ENCODE results near the gene TFIP11.

Gene TFIP11

DNA sequence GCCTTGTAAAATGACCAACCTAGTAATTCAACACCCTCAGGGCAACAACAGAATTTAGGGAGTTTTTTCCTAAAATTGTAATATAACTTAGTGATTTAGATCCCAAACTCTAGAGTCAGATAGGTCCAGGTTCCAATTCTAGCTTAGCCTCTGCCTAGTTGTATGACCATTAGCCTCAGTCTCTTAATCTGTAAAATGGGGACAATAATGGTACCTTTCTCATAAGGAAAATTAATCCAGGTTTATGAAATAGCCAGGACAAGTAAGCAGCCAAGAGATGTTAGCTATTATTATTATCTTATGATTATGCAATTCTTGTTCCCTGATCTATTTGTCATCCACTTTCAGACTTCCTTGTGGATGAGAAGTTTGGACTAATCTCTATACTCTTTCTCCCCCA lies 4.1 kb downstream of the TFIP11 start:
- in situ Hi-C loops (cut with MboI; ENCODE audit: low sequenced_read_pairs): no loop called here

DNA sequence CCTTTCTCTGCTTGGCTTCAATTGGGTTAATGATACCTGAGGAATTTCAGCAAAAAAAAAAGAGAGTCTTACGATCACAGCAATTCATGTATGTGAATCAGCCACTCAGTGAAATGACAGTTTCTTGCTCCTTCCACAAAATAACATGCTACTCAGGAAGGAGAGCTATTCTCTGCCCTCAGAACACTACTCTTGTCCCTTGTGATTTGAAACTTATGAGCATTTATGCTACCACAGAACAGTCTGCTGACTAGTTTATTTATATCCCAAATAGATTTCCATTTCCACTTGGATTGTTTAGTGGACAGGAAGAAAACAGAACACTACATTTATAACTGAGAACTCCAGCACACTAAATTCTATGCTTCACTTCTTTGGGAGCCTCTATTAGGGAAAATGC lies 8.5 kb downstream of the TFIP11 start:
- in situ Hi-C loops (cut with MboI; ENCODE audit: low sequenced_read_pairs): no loop called here

DNA sequence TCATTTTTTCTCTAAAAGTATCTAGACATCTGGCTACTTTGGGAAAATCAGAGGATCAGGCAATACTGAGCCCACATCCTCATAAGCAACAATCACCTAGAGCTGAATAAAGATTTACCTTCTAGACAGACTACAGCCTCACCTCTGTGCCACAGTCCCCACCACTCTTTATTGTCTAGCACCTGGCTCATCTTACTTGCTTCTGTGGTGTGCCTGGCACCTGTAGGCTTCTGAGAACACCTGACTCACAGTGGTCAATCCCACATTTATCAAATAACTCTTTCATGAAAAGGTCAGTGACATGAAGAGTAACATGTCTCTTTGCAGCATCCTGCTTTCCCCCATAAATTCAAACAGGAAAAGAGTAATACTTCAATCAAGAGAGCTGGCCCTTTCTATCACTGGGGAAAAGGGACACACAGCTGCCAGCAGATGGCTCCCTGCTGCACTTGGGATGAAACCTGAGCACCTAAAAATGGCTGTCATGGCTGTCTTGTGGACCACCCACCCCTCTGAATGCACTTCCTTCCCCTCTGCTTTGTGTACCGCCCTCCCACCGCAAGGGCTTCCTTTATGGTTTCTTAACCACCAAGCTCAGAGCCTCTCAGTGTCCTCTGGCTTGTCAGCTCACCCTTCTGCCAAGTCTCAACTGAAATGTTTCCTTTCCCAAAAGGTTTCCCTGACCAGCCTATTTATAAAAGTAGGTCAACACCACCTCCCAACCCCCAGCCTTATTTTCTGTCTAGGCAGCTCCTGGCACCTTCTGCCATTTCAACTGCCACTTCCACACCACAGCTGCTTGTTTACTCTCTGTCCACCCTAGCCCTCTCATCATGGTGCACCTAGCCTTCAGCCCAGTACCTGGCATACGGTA lies 9.3 kb downstream of the TFIP11 start:
- in situ Hi-C loops (cut with MboI; ENCODE audit: low sequenced_read_pairs): no loop called here

DNA sequence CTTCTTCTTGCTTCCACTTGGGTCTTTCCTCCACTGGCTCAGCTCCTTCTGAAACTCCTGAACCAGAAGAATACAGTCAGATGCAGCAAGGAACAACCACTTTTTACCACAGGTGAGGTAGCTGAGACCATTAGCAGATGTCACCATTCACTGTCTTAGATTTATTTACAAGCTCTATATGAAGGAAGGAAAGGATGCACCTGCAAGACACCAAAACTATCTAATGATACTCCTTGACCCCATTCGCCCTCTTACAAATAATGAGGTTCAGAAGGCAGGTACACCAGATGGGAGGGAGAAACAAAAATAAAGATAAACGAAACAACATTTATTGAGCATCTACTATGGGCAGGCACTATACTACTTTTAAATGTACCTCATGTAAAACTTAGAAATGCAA lies 10.3 kb downstream of the TFIP11 start:
- in situ Hi-C loops (cut with MboI; ENCODE audit: low sequenced_read_pairs): no loop called here

DNA sequence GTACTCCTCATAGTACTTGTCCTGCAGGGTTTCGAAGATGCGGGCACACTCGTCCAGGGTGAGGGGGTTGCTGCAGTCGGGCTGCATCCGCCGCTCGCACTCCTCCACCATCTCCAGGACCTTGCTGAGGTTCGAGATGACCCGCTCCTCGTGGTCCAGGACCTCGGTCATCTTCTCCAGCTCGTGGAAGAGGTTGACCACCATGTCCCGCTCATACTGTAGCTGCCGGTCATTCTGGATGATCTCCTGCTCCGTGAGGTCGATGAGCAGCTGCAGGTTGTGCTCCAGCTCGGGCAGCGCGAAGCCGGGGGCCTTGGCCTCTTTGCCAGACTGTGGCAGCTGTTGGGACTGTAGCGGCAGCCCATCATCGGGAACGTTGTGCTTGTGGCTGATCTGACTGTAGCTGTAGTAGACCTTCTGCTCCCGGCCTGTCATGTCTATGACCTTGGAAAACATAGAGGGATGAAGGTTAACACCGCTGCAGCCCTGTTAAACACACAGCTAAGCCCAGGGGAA lies 13.0 kb downstream of the TFIP11 start:
- in situ Hi-C loops (cut with MboI; ENCODE audit: low sequenced_read_pairs): no loop called here

DNA sequence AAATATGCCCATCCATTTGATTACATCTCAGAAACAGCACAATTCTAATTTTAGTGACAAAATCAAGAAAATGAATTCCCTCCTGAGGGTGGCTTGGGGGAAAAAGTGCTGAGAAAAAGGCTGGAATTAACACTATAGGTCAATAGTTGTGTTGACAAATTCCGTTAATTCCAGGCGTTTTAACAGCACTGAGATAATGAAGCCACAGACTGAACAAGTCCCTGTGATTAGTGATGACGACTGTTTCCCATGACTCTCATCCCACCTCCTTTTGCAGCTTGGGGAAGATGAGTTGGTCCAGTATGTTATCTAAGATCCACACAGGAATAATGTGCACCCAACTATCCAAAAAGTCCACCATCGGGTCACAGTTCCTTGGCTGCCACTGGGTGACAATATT lies 15.8 kb downstream of the TFIP11 start:
- in situ Hi-C loops (cut with MboI; ENCODE audit: low sequenced_read_pairs): no loop called here

DNA sequence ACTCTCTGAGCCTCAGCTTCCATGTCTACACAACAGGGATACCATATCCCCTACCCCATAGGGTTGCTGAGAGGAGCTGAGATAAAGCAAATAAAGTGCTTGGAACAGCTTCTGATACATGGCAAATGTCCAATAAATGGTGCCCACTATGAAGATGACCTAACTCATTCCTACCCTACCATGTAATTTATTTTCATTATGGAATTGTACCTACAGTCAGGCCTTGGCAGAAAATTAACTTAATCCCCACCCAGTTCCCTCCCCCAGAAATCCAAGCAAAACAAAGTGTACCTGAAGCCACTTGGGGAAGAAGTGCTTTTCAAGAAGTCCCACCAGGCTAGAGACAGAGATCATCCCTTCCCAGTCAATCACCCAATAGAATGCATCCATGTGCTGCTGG lies 17.8 kb downstream of the TFIP11 start:
- in situ Hi-C loops (cut with MboI; ENCODE audit: low sequenced_read_pairs): no loop called here

DNA sequence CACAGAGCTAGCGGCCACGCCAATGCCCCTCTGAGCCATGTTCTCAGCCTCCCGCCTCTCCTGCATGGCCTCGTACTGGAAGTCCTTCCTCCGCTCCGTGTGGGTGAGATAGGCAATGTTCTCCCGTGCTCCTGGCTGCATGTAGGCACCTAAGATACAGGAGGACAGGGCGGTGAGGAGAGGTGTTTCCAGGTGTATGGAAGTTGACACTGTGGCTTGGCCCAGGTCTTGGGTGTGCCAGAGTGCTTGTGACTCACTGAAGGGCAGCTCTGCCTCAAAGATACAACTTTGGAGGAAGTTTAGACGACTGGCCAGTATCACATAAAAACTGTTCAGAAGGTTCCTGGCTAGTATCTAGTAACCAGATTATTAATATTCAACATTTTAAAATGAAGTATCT lies 20.1 kb downstream of the TFIP11 start:
- in situ Hi-C loops (cut with MboI; ENCODE audit: low sequenced_read_pairs): no loop called here

DNA sequence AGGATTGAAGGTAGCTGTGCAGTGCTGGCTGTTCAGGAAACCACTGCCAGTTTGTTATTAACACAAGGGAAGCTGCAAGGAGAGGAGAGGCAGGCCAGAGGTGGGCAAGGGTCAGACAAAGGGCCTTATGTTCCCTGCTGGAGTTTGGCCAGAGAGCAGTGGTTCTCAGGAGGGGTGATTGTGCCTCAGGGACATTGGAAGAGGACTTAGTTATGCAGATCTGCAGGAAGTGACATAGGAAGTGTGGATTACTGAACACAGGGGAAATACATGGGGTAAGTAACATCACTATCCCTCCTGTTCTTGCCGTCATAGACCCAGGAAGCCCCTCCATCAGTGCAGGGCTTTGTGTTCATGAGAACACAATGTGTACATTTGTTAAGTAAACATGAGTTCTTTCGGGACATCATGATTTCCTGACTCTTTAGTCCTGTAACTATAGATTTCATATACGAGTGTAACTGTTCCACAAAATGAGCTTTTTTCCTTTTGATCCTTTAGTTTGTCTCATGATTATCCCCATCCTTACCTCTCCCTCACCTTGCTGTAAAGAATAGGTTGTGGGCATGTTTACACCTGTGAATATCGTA lies 22.7 kb downstream of the TFIP11 start:
- in situ Hi-C loops (cut with MboI; ENCODE audit: low sequenced_read_pairs): no loop called here

DNA sequence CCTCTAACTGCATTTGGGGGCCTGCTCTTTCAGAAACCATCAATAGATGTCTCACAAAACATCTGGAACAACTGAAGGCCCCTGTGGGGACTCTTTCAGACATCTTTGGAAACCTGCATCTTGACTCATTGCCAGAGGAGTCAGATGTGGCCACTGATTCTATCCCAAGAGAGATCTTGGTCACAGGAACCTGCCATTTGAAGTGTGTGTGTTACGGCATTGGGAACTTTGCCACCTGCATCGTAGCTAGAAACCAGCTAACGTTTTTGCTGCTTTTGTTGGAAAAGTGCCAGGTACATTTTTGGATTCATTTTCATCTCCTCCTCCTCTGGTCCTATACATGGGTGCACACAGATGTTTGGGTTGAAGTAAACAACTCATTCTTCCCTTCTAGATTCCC lies 24.3 kb downstream of the TFIP11 start:
- in situ Hi-C loops (cut with MboI; ENCODE audit: low sequenced_read_pairs): no loop called here

DNA sequence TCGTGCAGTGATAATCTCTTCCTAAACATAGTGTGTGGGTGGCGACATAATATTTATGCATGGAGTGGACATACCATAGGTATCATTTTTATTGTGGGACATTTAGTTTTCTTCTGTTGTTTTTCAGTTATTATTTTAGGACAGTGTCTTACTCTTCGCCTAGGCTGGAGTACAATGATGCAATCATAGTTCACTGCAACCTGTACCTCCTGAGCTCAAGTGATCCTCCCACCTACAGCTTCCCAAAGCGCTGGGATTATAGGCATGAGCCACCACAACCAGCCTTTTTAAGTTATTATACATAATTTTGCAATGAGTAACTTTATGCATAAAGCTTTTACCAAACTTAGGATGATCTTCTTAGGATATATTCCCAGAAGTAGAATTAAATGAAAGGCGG lies 25.9 kb downstream of the TFIP11 start:
- in situ Hi-C loops (cut with MboI; ENCODE audit: low sequenced_read_pairs): no loop called here

DNA sequence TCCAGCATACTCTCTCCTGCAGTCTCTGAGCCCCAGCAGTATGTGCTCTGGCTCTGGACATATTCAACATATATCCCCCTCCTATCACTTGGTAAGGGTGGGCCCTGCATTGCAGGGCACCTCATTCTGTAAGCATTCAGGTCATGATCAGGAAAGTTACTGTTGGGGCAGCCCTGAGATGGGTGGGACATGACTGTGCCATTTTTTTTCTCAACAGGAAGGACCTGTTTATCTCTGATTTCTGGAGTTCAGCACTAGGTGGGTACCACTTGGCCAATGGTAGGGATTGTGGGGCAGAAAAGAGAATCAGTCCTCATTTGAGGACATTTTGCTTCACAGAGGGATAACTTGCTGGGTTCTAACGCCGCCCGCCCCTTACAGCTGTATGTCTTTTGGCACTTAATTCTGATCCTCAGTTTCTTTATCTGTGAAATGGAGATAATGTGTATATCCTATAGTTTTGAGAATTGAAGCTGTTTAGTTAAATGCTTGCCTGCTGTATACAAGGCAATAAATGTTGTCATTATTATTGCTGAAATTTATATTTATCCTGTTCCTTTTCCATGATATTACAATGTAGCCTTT lies 26.4 kb downstream of the TFIP11 start:
- in situ Hi-C loops (cut with MboI; ENCODE audit: low sequenced_read_pairs): no loop called here

DNA sequence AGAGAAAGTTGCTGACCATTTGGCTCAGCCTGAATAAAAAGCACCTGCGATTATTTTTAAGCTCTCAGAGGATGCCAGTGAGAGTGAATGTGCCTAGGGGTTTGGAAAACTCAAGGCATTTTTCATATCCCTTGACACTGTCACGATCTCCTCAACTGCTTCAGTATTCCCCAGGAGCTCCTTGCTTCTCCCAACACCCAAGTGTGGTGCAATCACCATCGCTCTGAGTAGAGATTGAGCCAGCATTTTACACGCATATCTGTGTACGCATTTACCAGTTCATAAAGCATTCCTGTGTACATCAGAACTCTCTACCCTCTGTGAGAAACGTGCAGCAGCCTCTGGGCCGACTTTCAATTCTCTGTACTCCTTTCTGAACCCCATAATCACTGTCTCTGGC lies 27.3 kb downstream of the TFIP11 start:
- in situ Hi-C loops (cut with MboI; ENCODE audit: low sequenced_read_pairs): no loop called here

DNA sequence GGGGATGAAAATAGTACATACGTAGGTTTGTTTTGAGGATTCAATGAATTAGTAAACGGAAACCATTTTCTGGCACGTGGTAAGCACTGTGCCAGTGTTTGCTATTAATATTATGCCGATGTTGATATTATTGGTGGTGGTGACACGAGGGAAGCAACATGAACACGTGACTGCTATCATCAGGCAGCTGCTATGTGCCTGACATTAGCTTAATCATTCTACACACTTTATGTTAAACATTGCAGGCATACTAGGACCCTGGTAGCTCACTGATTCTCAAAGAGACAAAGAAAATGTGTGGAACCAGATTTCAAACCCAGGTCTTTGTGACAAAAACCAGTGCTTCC lies 27.9 kb downstream of the TFIP11 start:
- in situ Hi-C loops (cut with MboI; ENCODE audit: low sequenced_read_pairs): no loop called here

DNA sequence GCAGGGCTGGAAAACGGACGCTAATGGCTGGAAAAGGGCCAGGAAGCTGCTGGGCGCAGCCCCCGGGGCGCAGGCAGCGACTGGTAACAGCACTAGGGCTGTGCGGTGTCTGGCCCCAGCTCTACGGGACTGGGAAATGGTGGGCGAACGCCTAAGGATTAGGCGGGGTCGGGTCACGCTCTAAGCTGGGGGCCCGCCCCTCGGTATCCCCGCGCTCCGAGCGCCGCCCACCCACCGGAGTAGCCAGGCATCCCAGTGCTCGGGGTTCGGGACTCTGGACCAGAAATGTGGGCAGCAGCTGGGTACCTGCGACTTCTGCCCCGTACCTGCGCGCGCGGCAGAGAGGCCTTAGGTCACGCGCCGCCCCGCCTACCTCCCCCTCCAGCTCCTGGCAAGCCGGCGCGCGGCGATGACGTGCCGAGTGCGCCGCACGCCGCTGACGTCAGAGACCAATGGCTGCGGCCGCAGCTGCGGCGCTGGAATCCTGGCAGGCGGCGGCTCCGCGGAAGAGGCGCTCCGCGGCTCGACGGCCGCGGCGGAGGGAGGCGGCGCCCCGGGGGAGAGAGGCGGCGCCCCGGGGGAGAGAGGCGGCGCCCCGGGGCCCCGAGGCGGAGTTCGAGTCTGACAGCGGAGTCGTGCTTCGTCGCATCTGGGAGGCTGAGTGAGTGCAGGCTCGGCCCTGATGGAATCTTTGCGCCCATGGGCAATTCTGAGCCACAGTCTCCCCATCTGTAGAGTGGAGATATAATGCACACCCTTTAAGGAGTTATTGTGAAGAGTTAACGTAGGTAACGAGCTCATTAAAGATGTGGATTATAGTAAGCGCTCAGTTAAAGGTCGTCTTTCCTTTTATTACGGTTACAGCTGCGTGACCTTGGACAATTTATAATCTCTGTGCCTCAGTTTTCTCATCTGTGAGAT lies 28.6 kb downstream of the TFIP11 start, which contains the start of the genes HPS4 and SRRD:
HPS4 (minus strand) TSS at position 345 of the 921 bp plus-strand sequence. CDS start 2,021 bp downstream, outside the sequence.
SRRD (plus strand) TSS at position 439 of the 921 bp plus-strand sequence; CDS start at position 453, 14 bp downstream.
- in situ Hi-C loops (cut with MboI; ENCODE audit: low sequenced_read_pairs): no loop called here

DNA sequence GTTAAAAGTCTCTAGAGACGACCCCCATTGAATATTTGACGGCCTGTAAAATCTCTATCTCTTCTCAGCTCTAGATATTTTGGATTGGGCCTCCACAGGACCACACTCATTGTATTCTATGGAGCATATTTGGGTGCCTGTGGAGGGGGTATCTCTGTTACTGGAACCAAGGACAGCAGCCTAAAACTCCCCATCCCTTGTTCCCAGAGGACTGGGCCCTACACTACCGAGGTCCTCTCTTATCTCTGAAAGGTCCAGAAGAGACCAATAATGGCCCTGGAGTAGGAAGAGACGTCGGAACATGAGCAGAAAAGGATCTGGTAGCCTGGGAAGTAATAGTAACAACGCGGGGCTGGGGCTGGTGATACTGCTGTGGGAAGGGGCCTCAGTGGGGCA lies 29.2 kb downstream of the TFIP11 start:
- in situ Hi-C loops (cut with MboI; ENCODE audit: low sequenced_read_pairs): no loop called here

DNA sequence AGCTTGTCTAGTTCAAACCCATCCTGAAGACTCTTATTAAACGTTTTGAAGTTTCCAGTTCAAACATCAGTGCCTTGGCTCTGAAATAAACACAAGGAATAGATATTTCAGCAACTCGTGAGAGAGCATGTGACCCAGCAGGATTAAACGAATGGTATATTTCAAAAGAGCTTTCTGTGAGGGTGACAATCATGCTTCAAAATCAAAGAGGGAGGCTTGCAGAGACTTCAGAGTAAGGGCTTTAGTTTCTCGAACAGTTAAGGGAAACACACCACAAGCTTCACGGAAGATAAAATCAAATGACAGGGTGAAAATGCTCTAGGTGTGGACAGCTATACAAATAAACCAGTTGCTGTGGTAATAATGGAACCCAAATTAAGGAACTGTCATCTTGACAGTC lies 30.1 kb downstream of the TFIP11 start:
- in situ Hi-C loops (cut with MboI; ENCODE audit: low sequenced_read_pairs): no loop called here

DNA sequence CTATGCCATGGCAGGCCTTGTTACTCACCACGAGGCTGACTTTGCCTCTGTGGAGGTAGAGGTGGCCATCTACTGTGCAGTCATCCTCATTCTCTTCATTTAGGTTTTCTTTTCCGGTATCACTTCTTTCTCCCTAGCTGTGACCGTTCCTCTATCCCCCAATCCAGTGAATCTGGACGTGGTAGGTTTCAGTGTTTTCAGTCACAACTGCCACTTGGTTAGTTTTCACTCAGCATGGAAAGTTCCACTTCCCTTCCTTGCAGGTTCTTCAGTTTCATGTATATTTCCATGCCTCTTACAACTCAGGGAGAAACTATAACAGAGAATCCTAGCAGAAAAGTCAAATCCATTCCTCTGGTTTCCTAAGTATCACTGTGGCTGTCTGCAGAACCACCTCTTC lies 30.6 kb downstream of the TFIP11 start:
- in situ Hi-C loops (cut with MboI; ENCODE audit: low sequenced_read_pairs): no loop called here

DNA sequence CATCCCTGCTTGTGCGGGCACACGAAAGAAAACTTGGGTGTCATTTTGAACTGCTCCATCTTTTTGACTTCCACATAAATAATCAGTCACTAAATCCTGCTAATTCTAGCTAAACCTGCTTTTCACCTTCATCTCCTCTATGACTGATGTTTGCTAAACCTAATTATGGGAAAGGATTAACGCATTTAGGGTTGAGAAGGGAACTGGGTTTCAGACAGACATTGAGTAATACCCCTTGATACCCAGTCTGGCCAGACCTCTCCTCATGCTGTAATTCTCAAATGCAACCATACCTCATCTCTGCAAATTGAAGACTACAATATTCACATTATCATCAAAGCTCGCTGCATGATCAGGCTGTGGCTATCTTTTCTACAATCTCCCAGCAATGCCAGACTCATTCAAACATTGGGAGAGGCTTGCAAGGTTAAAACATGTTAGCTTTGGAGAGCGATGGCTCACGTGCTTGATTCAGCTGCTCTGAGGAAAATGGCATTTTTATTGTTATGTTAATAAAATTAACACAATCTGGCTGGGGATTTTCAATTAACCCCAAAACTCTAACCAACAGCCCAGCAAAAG lies 31.1 kb downstream of the TFIP11 start:
- in situ Hi-C loops (cut with MboI; ENCODE audit: low sequenced_read_pairs): no loop called here

DNA sequence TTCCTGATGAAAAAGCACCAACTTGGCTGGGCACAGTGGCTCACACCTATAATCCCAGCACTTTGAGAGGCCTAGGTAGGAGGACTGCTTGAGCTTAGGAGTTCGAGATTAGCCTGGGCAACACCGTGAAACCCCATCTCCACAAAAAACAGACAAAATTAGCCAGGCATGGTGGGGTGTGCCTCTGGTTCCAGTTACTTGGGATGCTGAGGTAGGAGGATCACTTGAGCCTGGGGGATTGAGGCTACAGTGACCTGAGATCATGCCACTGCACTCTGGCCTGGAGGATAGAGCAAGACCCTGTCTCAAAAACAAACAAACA lies 31.7 kb downstream of the TFIP11 start:
- in situ Hi-C loops (cut with MboI; ENCODE audit: low sequenced_read_pairs): no loop called here

All from HL-60/S4 treated with phorbol 12-myristate 13-acetate at 8.2 ng/mL for 4 days and 3 days (cell line).